PFSK-1 (cell line): Measurements from ENCODE around the gene SYNPR.

ENCODE experiments used
- POLR2AphosphoS5 ChIP-seq: IDR thresholded peaks from 2 replicates; pipeline ENCODE4 v1.6.1; 2012; ENCODE audit warnings: low read depth, mild to moderate bottlenecking, control low read depth, low read length, moderate library complexity
- TAF1 ChIP-seq: IDR thresholded peaks from 2 replicates; pipeline ENCODE4 v1.6.1; 2012; ENCODE audit warnings: low read length, control low read depth, borderline replicate concordance; ENCODE audit not compliant: insufficient read depth
- TF ChIP-seq, protein P1 (sequence below), 2 experiments: IDR thresholded peaks; 2 replicates each; pipeline versions ENCODE4 v1.6.1 to v1.8.0; 2011 to 2012; ENCODE audit warnings: low read depth in 2 of 2, low read length in 2 of 2, control low read depth in 1 of 2, inconsistent platforms in 1 of 2, mild to moderate bottlenecking in 1 of 2, moderate library complexity in 1 of 2; ENCODE audit not compliant: insufficient read depth in 1 of 2

DNA sequence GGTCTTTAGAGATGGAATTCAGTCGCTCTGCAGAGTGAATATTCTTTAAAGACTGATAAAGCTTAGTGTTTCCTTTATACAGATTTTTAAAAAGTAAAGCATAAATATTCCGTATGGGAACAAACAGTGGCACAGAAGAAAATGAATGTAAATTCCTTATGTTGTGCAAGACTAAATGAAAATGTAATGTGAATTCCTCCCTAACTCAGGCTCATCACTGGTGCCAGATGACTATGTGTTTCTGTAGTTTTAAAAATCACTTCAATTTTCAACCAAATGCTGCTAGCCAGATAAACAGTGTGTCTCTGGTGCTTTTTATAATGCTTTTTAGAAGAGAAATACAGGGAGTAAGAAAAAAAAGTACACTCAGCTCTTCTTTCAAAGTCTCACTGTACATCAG is 219.5 kb downstream of the SYNPR start:
- TF ChIP-seq POLR2AphosphoS5: no peak
- TF ChIP-seq, protein P1, sequence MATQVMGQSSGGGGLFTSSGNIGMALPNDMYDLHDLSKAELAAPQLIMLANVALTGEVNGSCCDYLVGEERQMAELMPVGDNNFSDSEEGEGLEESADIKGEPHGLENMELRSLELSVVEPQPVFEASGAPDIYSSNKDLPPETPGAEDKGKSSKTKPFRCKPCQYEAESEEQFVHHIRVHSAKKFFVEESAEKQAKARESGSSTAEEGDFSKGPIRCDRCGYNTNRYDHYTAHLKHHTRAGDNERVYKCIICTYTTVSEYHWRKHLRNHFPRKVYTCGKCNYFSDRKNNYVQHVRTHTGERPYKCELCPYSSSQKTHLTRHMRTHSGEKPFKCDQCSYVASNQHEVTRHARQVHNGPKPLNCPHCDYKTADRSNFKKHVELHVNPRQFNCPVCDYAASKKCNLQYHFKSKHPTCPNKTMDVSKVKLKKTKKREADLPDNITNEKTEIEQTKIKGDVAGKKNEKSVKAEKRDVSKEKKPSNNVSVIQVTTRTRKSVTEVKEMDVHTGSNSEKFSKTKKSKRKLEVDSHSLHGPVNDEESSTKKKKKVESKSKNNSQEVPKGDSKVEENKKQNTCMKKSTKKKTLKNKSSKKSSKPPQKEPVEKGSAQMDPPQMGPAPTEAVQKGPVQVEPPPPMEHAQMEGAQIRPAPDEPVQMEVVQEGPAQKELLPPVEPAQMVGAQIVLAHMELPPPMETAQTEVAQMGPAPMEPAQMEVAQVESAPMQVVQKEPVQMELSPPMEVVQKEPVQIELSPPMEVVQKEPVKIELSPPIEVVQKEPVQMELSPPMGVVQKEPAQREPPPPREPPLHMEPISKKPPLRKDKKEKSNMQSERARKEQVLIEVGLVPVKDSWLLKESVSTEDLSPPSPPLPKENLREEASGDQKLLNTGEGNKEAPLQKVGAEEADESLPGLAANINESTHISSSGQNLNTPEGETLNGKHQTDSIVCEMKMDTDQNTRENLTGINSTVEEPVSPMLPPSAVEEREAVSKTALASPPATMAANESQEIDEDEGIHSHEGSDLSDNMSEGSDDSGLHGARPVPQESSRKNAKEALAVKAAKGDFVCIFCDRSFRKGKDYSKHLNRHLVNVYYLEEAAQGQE (IDR thresholded peaks at IDR 0.05; ENCODE audit: insufficient read depth in 1 of 2, low read depth in 2 of 2, low read length in 2 of 2): no peak
- no peak for TF ChIP-seq TAF1
